CD4-positive, alpha-beta T cell (primary cell): ENCODE results near the gene PRUNE1. TPM values are rescaled to one million over a fixed set of nuclear protein-coding genes. Genes with fewer than 3 reads are reported as not detected.

Experiments
- ATAC-seq: fragments of 200-7000 bp; cut with Tn5 transposase; one replicate; pipeline ENCODE4 v1.10.0; 2022; ENCODE audit warnings: mild to moderate bottlenecking; ENCODE audit not compliant: poor library complexity
- CTCF ChIA-PET: fragments of 350-600 bp; sonication (Branson Sonifier 250); formaldehyde crosslinking; loops from one replicate; lab custom pipeline; 2021; ENCODE audit warnings: antibody characterized with exemption, inconsistent platforms; lab: Charles Lee
- POLR2A ChIA-PET: fragments of 350-600 bp; sonication (Branson Sonifier 250); formaldehyde crosslinking; loops from one replicate; lab custom pipeline; 2021; ENCODE audit warnings: antibody characterized with exemption, inconsistent platforms; lab: Charles Lee
- DNase-seq, 14 experiments: peaks; one replicate each; pipeline ENCODE4 v3.0.0-alpha.2; 2013 to 2020; ENCODE audit warnings: mixed read lengths in 2 of 14
- H3K27ac ChIP-seq, 2 donors: one replicate each; pipeline versions ENCODE4 v1.5.1 to v1.7.0; 2013; ENCODE audit warnings: low read length in 2 of 2, low read depth in 1 of 2, mild to moderate bottlenecking in 1 of 2
- H3K27me3 ChIP-seq, 2 experiments: 1 replicate in 1 of 2; 2 replicates in 1 of 2; pipeline versions ENCODE4 v1.6.1 to v1.7.0; 2013; ENCODE audit warnings: low read length in 2 of 2, control low read depth in 1 of 2, mild to moderate bottlenecking in 1 of 2, moderate library complexity in 1 of 2; ENCODE audit not compliant: insufficient read depth in 2 of 2, control insufficient read depth in 1 of 2
- H3K36me3 ChIP-seq: one replicate; pipeline ENCODE4 v1.6.1; 2013; ENCODE audit warnings: low read length, control low read depth; ENCODE audit not compliant: insufficient read depth
- H3K4me1 ChIP-seq: one replicate; pipeline ENCODE4 v1.6.1; 2013; ENCODE audit warnings: low read length, control low read depth; ENCODE audit not compliant: insufficient read depth
- H3K4me3 ChIP-seq: one replicate; pipeline ENCODE4 v1.5.1; 2013; ENCODE audit warnings: mild to moderate bottlenecking, low read length, moderate library complexity
- H3K9me3 ChIP-seq, 2 experiments: 1 replicate in 1 of 2; 2 replicates in 1 of 2; pipeline versions ENCODE4 v1.6.1 to v1.7.0; 2013; ENCODE audit warnings: low read length in 2 of 2, mild to moderate bottlenecking in 2 of 2, control low read depth in 1 of 2, moderate library complexity in 1 of 2; ENCODE audit not compliant: control insufficient read depth in 1 of 2, insufficient read depth in 1 of 2
- H3K27ac Mint-ChIP-seq: one replicate; pipeline ENCODE4 v1.8.0; 2020; ENCODE audit warnings: mixed read lengths
- H3K27me3 Mint-ChIP-seq: one replicate; pipeline ENCODE4 v1.8.0; 2021; ENCODE audit warnings: mixed read lengths
- H3K36me3 Mint-ChIP-seq: one replicate; pipeline ENCODE4 v1.8.0; 2021; ENCODE audit warnings: low read depth, mixed read lengths
- H3K4me1 Mint-ChIP-seq: one replicate; pipeline ENCODE4 v1.8.0; 2021; ENCODE audit warnings: low read depth, mixed read lengths
- H3K4me3 Mint-ChIP-seq: one replicate; pipeline ENCODE4 v1.8.0; 2020; ENCODE audit warnings: mild to moderate bottlenecking, mixed read lengths
- H3K9me3 Mint-ChIP-seq: one replicate; pipeline ENCODE4 v1.8.0; 2020; ENCODE audit warnings: mixed read lengths
- intact Hi-C, 2 experiments: fragments of 100-400 bp; cut with DNase I in 1 of 2; cut with micrococcal nuclease in 1 of 2; formaldehyde crosslinking; loops; one replicate each; pipeline versions ENCODE4 v1.15.1 to v1.9.0; 2023 to 2025; cut with DNase I, micrococcal nuclease
- total RNA-seq, 174 experiments: library from RNA in 2 of 174; stranded (reverse) in 2 of 174; gene quantifications; one replicate each; pipeline ENCODE4 v1.2.3 and lab custom pipeline; 2021 to 2026
- TF ChIP-seq, protein P1 (sequence below): fragments of 200-600 bp; IDR thresholded peaks from one replicate; pipeline ENCODE4 v1.8.0; 2022; ENCODE audit warnings: antibody characterized with exemption, mild to moderate bottlenecking

Gene PRUNE1
- total RNA-seq, 2 experiments from 2014 or later, result 10.9 to 12.1 TPM

DNA sequence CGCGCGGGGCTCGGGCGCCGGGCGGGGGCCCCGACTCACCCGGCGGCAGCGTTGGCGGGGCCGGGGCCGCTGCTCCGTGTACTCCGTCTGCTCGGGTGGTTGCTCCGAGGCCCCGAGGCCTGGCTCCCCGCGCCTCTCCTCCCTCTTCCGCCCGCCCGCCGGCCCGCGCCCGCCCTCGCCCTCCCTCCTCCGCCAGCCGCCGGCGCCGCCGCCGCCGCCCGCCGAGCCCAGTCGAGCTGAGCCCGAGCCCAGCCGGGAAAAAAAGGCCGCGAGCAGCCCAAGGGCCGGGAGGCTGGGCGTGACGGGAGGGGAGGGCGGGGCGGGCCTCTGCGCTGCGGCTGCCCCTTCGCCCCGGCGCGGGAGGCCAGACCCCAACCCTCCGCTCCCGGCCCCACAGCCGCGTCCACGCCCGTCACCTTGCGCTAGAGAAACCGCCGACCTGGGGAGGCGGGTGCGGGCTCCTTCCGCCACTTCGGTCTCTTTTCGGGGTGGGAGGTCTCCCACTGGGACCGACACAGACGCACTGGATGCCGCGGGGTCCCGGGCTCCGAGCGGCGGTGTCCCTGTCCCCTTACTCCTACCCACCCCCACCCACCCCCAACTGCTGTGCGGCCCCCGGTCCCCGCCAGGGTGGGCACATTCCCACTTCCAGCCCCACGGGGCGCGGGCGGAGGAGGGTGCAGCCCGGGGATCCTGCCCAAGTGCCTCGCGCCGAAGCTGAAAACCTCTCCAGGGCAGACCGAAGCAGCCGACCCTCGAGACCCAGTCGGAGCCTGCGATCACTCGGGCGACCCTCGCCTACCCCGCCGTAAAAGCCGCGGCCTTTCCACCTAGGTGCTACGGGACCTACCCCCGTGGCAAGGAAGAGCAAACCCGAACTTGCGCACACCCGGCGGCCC, 33.4 kb upstream of the PRUNE1 start, which contains the start of gene CERS2:
Gene CERS2 (minus strand): TSS at position 256 of the 899 bp plus-strand sequence. CDS start 5,745 bp downstream, outside the sequence.
- POLR2A ChIA-PET, result interaction anchor here (1.1 to 2.3 kb wide), 6 partner anchors 17 to 1088 kb away, joined by 3 to 11 read pairs (median 4); partner anchors contain the start of genes CDC42SE1, MINDY1 and VPS72

DNA sequence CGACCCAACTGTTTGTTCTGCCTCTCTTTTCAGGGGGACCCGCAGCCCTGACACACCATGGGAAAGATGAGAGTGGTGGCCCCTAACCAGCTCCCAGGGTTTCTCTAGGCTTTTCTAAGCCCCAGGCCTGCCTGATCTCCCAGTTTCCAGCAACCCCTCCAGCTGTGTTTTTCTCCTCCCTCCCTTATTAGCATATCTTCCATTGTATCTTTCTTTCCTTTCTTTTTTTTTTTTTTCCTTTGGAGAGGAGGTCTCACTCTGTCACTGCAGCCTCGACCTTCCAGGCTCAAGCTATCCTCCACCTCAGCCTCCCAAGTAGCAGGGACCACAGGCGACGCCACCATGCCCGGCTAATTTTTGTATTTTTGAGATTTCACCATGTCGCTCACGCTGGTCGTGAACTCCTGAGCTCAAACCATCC, 31.8 kb upstream of the PRUNE1 start:
- DNase-seq (no peak), ATAC-seq (no peak)
- Mint-ChIP-seq H3K4me1 (peaks cover 64% of the 10 kb centered on the region), H3K4me3 (peak overlapping the region; percentile 91), H3K27ac (peak overlapping the region; percentile 83), H3K9me3 (no peaks in the 10 kb centered on the region), H3K27me3 (no peaks in the 10 kb centered on the region), H3K36me3 (peaks cover 9% of the 10 kb centered on the region)
- intact Hi-C loops, result loop anchor here (10.0 kb wide), 2 partner anchors 512 to 722 kb away; partner anchors contain the start of gene CA14 (in 1 of the 2)
- TF ChIP-seq, protein P1, sequence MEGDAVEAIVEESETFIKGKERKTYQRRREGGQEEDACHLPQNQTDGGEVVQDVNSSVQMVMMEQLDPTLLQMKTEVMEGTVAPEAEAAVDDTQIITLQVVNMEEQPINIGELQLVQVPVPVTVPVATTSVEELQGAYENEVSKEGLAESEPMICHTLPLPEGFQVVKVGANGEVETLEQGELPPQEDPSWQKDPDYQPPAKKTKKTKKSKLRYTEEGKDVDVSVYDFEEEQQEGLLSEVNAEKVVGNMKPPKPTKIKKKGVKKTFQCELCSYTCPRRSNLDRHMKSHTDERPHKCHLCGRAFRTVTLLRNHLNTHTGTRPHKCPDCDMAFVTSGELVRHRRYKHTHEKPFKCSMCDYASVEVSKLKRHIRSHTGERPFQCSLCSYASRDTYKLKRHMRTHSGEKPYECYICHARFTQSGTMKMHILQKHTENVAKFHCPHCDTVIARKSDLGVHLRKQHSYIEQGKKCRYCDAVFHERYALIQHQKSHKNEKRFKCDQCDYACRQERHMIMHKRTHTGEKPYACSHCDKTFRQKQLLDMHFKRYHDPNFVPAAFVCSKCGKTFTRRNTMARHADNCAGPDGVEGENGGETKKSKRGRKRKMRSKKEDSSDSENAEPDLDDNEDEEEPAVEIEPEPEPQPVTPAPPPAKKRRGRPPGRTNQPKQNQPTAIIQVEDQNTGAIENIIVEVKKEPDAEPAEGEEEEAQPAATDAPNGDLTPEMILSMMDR, result no peak
- Histone ChIP-seq H3K27ac (no peak overlapping the region), H3K27me3 (no peaks in the 10 kb centered on the region), H3K9me3 (no peaks in the 10 kb centered on the region), H3K36me3 (no peaks in the 10 kb centered on the region), H3K4me3 (no peak overlapping the region), H3K4me1 (peaks cover 71% of the 10 kb centered on the region)
- ChIA-PET CTCF (no interaction called here), POLR2A (interaction anchor here (0.7 to 2.3 kb wide), 5 partner anchors 13 to 1089 kb away, joined by 3 to 5 read pairs (median 3); partner anchors contain the start of genes ENSA and MINDY1)

More for the DNA sequence above, 33.4 kb upstream of the PRUNE1 start, which contains the start of gene CERS2:
- Histone ChIP-seq H3K9me3 (no peaks in the 10 kb centered on the region), H3K27me3 (no peaks in the 10 kb centered on the region), H3K4me3 (peak within 1 kb of the TSS; percentile 88), H3K36me3 (no peaks in the 10 kb centered on the region), H3K27ac (peak within 1 kb of the TSS; percentile 65 to 79), H3K4me1 (peaks cover 83% of the 10 kb centered on the region)
- H3K36me3 Mint-ChIP-seq, result peaks cover 18% of the 10 kb centered on the region
- H3K4me1 Mint-ChIP-seq, result peaks cover 79% of the 10 kb centered on the region
- ATAC-seq, result peak; percentile 74
- H3K4me3 Mint-ChIP-seq, result peak within 1 kb of the TSS; percentile 92
- peak; percentile 63 to 91 (median 78) for DNase-seq
- peak within 1 kb of the TSS; percentile 92 for H3K27ac Mint-ChIP-seq
- CTCF ChIA-PET, result interaction anchor here (1.5 kb wide), 1 partner anchor 31 kb away, joined by 4 read pairs; no protein-coding TSS in a partner anchor
- no peaks in the 10 kb centered on the region for H3K9me3 Mint-ChIP-seq
- intact Hi-C loops, result loop anchor here (10.0 kb wide), 2 partner anchors 510 to 720 kb away; partner anchors contain the start of gene CA14 (in 1 of the 2)
- TF ChIP-seq, protein P1, result no peak
- H3K27me3 Mint-ChIP-seq, result no peaks in the 10 kb centered on the region
